Ovary (tissue), 9 donors: Measurements from ENCODE around the gene GPX3. TPM values are rescaled to one million over a fixed set of nuclear protein-coding genes. Genes with fewer than 3 reads are reported as not detected.
A peak's percentile ranks its signal among the peaks of the same experiment; 100 is the strongest.

Experiments used
- DNase-seq, 5 donors: peaks; one replicate each; pipeline ENCODE4 v3.0.0-alpha.2; 2019 to 2020
- H3K27ac ChIP-seq, 2 donors: fragments of 200-600 bp; one replicate each; pipeline versions ENCODE4 v1.5.1 to v1.8.0; 2019 to 2022
- H3K27me3 ChIP-seq: fragments of 200-600 bp; one replicate; pipeline ENCODE4 v1.8.0; 2022
- H3K36me3 ChIP-seq: fragments of 200-600 bp; sonication (generic); one replicate; pipeline ENCODE4 v1.5.1; 2019
- H3K4me1 ChIP-seq: one replicate; pipeline ENCODE4 v1.8.1; 2013; ENCODE audit warnings: mild to moderate bottlenecking, moderate library complexity; ENCODE audit not compliant: insufficient read depth
- H3K4me3 ChIP-seq: fragments of 200-600 bp; sonication (generic); one replicate; pipeline ENCODE4 v1.5.1; 2017
- H3K9me3 ChIP-seq, 2 donors: fragments of 200-600 bp in 1 of 2; sonication (generic) in 1 of 2; one replicate each; pipeline versions ENCODE4 v1.5.1 to v1.8.1; 2013 to 2019; ENCODE audit warnings: mild to moderate bottlenecking in 1 of 2, moderate library complexity in 1 of 2
- CTCF ChIP-seq, 3 donors: fragments of 450-650 bp in 2 of 3; fragments of 200-600 bp in 1 of 3; IDR thresholded peaks; one replicate each; pipeline versions ENCODE4 v1.5.1 to v1.8.0; 2016 to 2022; ENCODE audit warnings: antibody characterized with exemption in 3 of 3, mild to moderate bottlenecking in 1 of 3
- EP300 ChIP-seq: sonication (generic); formaldehyde crosslinking; IDR thresholded peaks from one replicate; pipeline ENCODE4 v1.6.1; 2017; ENCODE audit warnings: antibody characterized with exemption
- POLR2A ChIP-seq: fragments of 450-650 bp; IDR thresholded peaks from one replicate; pipeline ENCODE4 v1.6.1; 2017; ENCODE audit warnings: antibody characterized with exemption, mild to moderate bottlenecking, moderate library complexity
- WGBS, 3 donors: extraction: QIAGEN DNeasy Blood & Tissue Kit in 1 of 3; methylation state at CpG; one replicate each; pipeline versions ENCODE4 v1.1.5 to v1.1.7; 2013 to 2017; 5-methylcytosine and 5-hydroxymethylcytosine counted together
- intact Hi-C, 4 donors: fragments of 100-400 bp; cut with DNase I; formaldehyde crosslinking; loops; one replicate each; pipeline versions ENCODE4 v1.11.0 to v1.15.1; 2022 to 2023
- polyA plus RNA-seq, 2 donors: library from polyadenylated mRNA; stranded (reverse); fragments of 200-250 nt in 1 of 2; fragments of 350-450 nt in 1 of 2; fragmentation: Illumina TruSeq in 1 of 2; extraction: RNeasy Lipid Tissue Mini Kit (QIAGEN cat#74804) in 1 of 2; gene quantifications; one replicate each; pipeline ENCODE4 v1.2.3, GENCODE V29; 2013 to 2014
- total RNA-seq, 7 donors: library from RNA; depleted of rRNA in 2 of 7; stranded (reverse); fragments of >200 nt in 2 of 7; fragmentation: NEBNext Ultra II Directional in 3 of 7; extraction: Animal tissue kit (Norgen Biotek cat#: 25700) in 3 of 7; gene quantifications; one replicate each; pipeline versions ENCODE4 v1.1.0 to v1.2.4, GENCODE V29; 2016 to 2023
- donor health status: DM: no; HTN: no; CAD: no; lungs with moderate emphysema.
- donor health status: DM: no; HTN: no; CAD: no.
- donor health status: Bipolar disorder and iron deficiency.
- donor health status: DM: yes; HTN: yes; CAD: no.
- donor health status: DM: no; HTN: no; CAD: no.
- donor health status: DM: yes; HTN: yes; CAD: no.

Gene GPX3
- total and polyA plus RNA-seq, 9 donors, result 110 to 827 (median 292) TPM

- no peak overlapping the region for H3K4me3 ChIP-seq
- WGBS, 3 donors, result 92 to 98% (median 95%) methylated on average over 1 of the region's 1 CpG
- H3K9me3 ChIP-seq, result no peaks in the 10 kb centered on the region
- H3K36me3 ChIP-seq, result no peaks in the 10 kb centered on the region
- peaks cover 38% of the 10 kb centered on the region for H3K4me1 ChIP-seq
- no peak overlapping the region for H3K27ac ChIP-seq
- DNase-seq, result no peak
- intact Hi-C loops, result loop anchor here in 1 of 4 donors (2.0 kb wide), 1 partner anchor 27 kb away; no protein-coding TSS in a partner anchor
- H3K27me3 ChIP-seq, result no peaks in the 10 kb centered on the region
- TF ChIP-seq POLR2A, result no peak
- TF ChIP-seq CTCF (IDR thresholded peaks at IDR 0.05), result no peak
- TF ChIP-seq EP300, result no peak
Observed at GRCh38 chr5:151065609-151066008, 45.2 kb downstream of the GPX3 start.

- Histone ChIP-seq H3K36me3 (no peaks in the 10 kb centered on the region), H3K4me1 (peaks cover 38% of the 10 kb centered on the region), H3K27ac (no peak overlapping the region), H3K9me3 (no peaks in the 10 kb centered on the region), H3K27me3 (no peaks in the 10 kb centered on the region), H3K4me3 (no peak overlapping the region)
- DNase-seq, result no peak
- no peak for TF ChIP-seq POLR2A
- TF ChIP-seq CTCF (IDR thresholded peaks at IDR 0.05), result no peak
- TF ChIP-seq EP300, result no peak
- 73 to 79% (median 78%) methylated on average over 6 of the region's 6 CpGs for WGBS, 3 donors
- intact Hi-C loops, result loop anchor here in 1 of 4 donors (2.0 kb wide), 1 partner anchor 26 kb away; no protein-coding TSS in a partner anchor
Observed at GRCh38 chr5:151066920-151067319, 46.5 kb downstream of the GPX3 start.

GRCh38 chr5:151067632-151068432 is 47.4 kb downstream of the GPX3 start:
- Histone ChIP-seq H3K4me1 (peaks cover 35% of the 10 kb centered on the region), H3K36me3 (no peaks in the 10 kb centered on the region), H3K4me3 (no peak overlapping the region), H3K9me3 (no peaks in the 10 kb centered on the region), H3K27ac (no peak overlapping the region), H3K27me3 (no peaks in the 10 kb centered on the region)
- WGBS, 3 donors, result 84 to 91% (median 90%) methylated on average over 14 of the region's 14 CpGs
- no peak for DNase-seq
- TF ChIP-seq EP300 (no peak), POLR2A (no peak), CTCF (IDR thresholded peaks at IDR 0.05) (no peak)
- intact Hi-C loops, result loop anchor here in 1 of 4 donors (2.0 kb wide), 1 partner anchor 25 kb away; no protein-coding TSS in a partner anchor

GRCh38 chr5:151068433-151069197 is 48.2 kb downstream of the GPX3 start:
- H3K4me1 ChIP-seq, result peaks cover 29% of the 10 kb centered on the region
- H3K27me3 ChIP-seq, result no peaks in the 10 kb centered on the region
- H3K9me3 ChIP-seq, result no peaks in the 10 kb centered on the region
- H3K27ac ChIP-seq, result peak overlapping the region in 1 of 2 donors; percentile 26
- DNase-seq, result peak in 3 of 5 donors; percentile 35 to 55 (median 45)
- no peaks in the 10 kb centered on the region for H3K36me3 ChIP-seq
- intact Hi-C loops, result no loop called here
- H3K4me3 ChIP-seq, result no peak overlapping the region
- TF ChIP-seq CTCF (IDR thresholded peaks at IDR 0.05) (no peak), POLR2A (no peak), EP300 (no peak)
- WGBS, 3 donors, result 33 to 48% (median 36%) methylated on average over 12 of the region's 12 CpGs
